Left ventricle myocardium superior (tissue), 1 donor: ENCODE data around the gene MPV17L2. TPM values are rescaled to one million over a fixed set of nuclear protein-coding genes. Genes with fewer than 3 reads are reported as not detected.

Experiments used
- ATAC-seq: fragments of 200-7000 bp; cut with Tn5 transposase; one replicate; pipeline ENCODE4 v1.9.1; 2020; ENCODE audit warnings: mild to moderate bottlenecking, moderate library complexity
- DNase-seq: peaks from one replicate; pipeline ENCODE4 v3.0.0-alpha.2; 2020
- intact Hi-C: fragments of 100-400 bp; cut with micrococcal nuclease; formaldehyde crosslinking; loops from one replicate; pipeline ENCODE4 v1.11.0; 2022
- total RNA-seq: library from RNA; stranded (reverse); fragmentation: NEBNext Ultra II Directional; extraction: Animal tissue kit (Norgen Biotek cat#: 25700); gene quantifications from one replicate; pipeline ENCODE4 v1.2.1, GENCODE V29; 2021
- donor health status: DM: no; HTN: yes; CAD: no; lungs with severe emphysema.

Gene MPV17L2
- total RNA-seq, 1 donor from 2014 or later = 9.0 TPM

GRCh38 chr19:18176367-18177310, 16.4 kb upstream of the MPV17L2 start:
- DNase-seq (no peak), ATAC-seq (no peak)
- intact Hi-C loops = no loop called here

- no peak for ATAC-seq
- DNase-seq = no peak
- intact Hi-C loops = no loop called here
Observed at GRCh38 chr19:18179957-18180356, 13.1 kb upstream of the MPV17L2 start.

- intact Hi-C loops = no loop called here
- no peak for ATAC-seq
- no peak for DNase-seq
Observed at GRCh38 chr19:18183529-18183928, 9.5 kb upstream of the MPV17L2 start.

GRCh38 chr19:18185538-18185937, 7.5 kb upstream of the MPV17L2 start:
- ATAC-seq (no peak), DNase-seq (no peak)
- intact Hi-C loops = no loop called here

DNA sequence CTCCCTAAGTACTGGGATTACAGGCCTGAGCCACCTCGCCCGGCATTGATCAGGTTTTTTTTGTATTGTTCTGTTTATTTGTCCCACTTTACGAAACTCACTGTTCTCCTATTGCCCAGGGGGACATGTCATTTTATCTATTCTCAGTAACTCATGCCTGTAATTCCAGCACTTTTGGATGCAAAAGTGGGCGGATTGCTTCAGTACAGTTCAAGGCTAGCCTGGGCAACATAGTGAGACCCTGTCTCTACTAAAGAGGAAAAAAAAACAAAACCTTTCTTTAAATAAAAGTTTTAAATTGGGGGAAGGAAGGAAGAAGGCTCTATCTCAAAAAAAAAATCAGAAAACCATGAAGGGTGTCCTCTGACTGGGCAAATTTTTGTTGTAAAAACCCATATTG, 2.7 kb upstream of the MPV17L2 start:
- ATAC-seq (no peak), DNase-seq (no peak)
- intact Hi-C loops = no loop called here

DNA sequence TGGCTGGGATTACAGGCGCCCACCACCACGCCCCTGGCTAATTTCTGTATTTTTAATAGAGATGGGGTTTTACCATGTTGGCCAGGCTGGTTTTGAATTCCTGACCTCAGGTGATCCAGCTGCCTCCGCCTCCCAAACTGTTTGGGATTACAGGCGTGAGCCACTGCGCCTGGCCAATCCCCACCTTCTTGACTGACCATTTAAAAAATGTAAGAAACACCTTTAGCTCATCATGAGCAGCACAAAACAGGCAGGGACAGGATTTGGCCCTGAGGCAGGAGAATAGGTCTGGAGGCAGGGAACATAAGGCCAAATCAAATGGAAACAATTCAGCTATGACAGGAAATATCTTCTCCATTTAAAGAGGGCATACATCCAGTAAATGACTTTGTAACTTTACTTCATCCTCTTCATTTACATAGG, 1.4 kb upstream of the MPV17L2 start:
- ATAC-seq (no peak), DNase-seq (no peak)
- intact Hi-C loops = no loop called here

GRCh38 chr19:18193388-18194180, 566 bp downstream of the MPV17L2 start:
- intact Hi-C loops = no loop called here
- DNase-seq (no peak), ATAC-seq (peak; percentile 0)

DNA sequence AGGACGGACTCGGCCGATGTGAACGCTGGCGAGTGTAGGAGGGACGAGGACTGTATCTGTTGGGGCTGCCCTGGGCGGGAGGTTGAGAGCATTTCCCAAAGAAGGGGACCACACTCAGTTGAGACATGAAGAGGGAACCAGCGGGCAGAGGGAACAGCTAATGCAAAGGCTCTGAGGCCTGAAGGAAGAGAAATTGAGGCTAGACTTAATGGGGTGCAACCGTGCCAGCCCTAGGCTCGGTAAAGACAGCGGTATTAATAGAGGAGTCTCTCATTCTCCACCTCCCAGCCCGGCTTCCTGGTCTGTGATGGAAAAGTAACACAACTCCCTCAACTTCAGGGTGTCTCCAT, 1.1 kb downstream of the MPV17L2 start:
- no peak for ATAC-seq
- DNase-seq = no peak
- intact Hi-C loops = no loop called here

DNA sequence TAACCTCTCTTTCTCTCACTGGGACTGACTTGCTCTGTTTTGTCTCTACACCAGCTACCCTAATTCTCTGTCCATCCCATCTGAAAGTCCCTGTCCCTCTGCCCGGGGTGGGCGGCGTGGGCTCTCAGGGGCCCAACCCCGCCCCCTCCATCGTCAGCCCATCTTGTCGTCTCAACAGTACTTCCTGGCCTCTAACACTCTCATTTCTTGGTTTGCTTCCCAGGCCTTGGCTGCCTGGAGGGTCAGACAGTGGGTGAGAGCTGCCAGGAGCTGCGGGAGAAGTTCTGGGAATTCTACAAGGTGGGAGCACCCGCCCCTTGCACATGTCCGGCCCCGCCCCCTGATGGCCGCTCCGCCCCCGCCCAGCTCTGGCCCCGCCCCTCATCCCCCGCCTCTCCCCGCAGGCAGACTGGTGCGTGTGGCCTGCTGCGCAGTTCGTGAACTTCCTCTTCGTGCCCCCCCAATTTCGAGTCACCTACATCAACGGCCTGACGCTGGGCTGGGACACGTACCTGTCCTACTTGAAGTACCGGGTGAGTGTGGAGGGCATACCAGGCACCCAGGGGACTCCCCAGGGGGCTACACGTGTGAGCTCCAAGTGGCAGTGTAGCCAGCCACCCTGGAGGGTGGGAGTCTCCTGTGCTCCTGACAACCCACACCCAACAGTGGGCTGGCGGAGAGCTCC, 1.7 kb downstream of the MPV17L2 start:
- DNase-seq = peak; percentile 42
- intact Hi-C loops = no loop called here
- ATAC-seq = no peak

- intact Hi-C loops = no loop called here
- no peak for ATAC-seq
- DNase-seq = no peak
Observed at GRCh38 chr19:18196511-18196845, 3.5 kb downstream of the MPV17L2 start.

- intact Hi-C loops = no loop called here
- DNase-seq = no peak
- no peak for ATAC-seq
Observed at GRCh38 chr19:18197306-18197705, 4.3 kb downstream of the MPV17L2 start.

- intact Hi-C loops = no loop called here
- DNase-seq (no peak), ATAC-seq (no peak)
Observed at GRCh38 chr19:18197941-18198340, 4.9 kb downstream of the MPV17L2 start.

DNA sequence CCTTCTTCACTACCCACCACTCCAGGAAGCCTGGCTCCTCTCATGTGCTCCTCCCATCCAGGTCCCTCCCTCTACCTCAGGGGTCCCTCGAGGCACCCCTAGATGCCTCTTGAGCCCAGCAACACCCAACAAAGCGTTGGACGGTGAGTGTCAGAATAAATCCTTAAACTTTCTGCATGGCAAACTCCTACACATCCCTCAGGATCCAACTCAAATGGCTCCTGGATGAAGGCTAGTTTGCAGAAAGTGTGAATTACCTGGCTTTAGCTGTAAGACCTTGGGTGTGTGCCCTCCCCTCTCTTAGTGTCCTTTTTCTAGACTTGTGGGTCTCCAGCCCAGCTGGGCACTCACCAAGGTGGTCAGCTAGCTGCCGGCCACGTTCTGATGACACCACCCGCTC, 5.4 kb downstream of the MPV17L2 start:
- ATAC-seq (no peak), DNase-seq (no peak)
- intact Hi-C loops = no loop called here

- intact Hi-C loops = loop anchor here (10.0 kb wide), 1 partner anchor 122 kb away; the partner anchor contains the start of gene LSM4
- ATAC-seq (no peak), DNase-seq (no peak)
Observed at GRCh38 chr19:18202397-18202777, 9.4 kb downstream of the MPV17L2 start.

GRCh38 chr19:18202778-18203407, 9.9 kb downstream of the MPV17L2 start:
- DNase-seq (peak; percentile 62), ATAC-seq (no peak)
- intact Hi-C loops = loop anchor here (10.0 kb wide), 1 partner anchor 122 kb away; the partner anchor contains the start of gene LSM4

GRCh38 chr19:18203408-18203862, 10.4 kb downstream of the MPV17L2 start:
- intact Hi-C loops = loop anchor here (10.0 kb wide), 1 partner anchor 121 kb away; the partner anchor contains the start of gene LSM4
- ATAC-seq (peak; percentile 1), DNase-seq (peak; percentile 75)

DNA sequence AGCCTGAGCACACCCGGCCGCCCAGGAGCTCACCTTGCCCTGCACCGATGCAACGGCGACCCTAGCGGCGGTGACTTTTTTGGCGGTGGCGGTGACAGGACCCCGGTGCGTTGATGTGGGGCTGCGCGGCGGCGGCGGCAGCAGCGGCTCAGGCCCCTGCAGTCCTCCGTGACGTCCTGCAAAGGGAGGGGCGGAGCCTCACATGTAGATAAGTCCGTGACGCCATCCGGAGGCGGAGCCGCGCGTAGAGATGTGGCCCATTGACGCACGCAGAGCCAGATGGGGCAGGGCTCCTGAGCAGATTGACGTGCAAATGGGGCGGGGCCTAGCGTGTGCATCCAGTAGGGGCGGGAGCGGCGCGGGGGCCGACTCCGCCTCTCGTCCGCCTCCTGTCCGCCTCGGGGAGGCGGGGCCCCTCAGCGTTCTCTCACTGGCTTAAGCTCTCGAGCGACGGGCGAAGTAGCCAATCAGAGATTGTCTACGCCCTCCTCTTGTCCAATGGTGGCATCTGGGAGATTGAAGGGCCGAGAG, 10.9 kb downstream of the MPV17L2 start, which contains the start of gene RAB3A:
Gene RAB3A (minus strand): TSS at position 180 of the 531 bp plus-strand sequence. CDS start 1,302 bp downstream, outside the sequence.
- ATAC-seq = peak; percentile 91
- intact Hi-C loops = loop anchor here (10.0 kb wide), 1 partner anchor 121 kb away; the partner anchor contains the start of gene LSM4
- DNase-seq = peak; percentile 100

GRCh38 chr19:18204394-18205199, 11.6 kb downstream of the MPV17L2 start:
- intact Hi-C loops = loop anchor here (10.0 kb wide), 1 partner anchor 120 kb away; the partner anchor contains the start of gene LSM4
- ATAC-seq (peak; percentile 44), DNase-seq (no peak)
